CD4-positive, alpha-beta T cell treated with Interleukin-21 for 1 hour (primary cell): ENCODE measurements around the gene TNFRSF14.

Source experiments
- DNase-seq: peaks from one replicate; pipeline ENCODE4 v3.0.0-alpha.2; 2020

Gene TNFRSF14

GRCh38 chr1:2589431-2590232 lies 33.5 kb downstream of the TNFRSF14 start:
- no peak for DNase-seq

DNA sequence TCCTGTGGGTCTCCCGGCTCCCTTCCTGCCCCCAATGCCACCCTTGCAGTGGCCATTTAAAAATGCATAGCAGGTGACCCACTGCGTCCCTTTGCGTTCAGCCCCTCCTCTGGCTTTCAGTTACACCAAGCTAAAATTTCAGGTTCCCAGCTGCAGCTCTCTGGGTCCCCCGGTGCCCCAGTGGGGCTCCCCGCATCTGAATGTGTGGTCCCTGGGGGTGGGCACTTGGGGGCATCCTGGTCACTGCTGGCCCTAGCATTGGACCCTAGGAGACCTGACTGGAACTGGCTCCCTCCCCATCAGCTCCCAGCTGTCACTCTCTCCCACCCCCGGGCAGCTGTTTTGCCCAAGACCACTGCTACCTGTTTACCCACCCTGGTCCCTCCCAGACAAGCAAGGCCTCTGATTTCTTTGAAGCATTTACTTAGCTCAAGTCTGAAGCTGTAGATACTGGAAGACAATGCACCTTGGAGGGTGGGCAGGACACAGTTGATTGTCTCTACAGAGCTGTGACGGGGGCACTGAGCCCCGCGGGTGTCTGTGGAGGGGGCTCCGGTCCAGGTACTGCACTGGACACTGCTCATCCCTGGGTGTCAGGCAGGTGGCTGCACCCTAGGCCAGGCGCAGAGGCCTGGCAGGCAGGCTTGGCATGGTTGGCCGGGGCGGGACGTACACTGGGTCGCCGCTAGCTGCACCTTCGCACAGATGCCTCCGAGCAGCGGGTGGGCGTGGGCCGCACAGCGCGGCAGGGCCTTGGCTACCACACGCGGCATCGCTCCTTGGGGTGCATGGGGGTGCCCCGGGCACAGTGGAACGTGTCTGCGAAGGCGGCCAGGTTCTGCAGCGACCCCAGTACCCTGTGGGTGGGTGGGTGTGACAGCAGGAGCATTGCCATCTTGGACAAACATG lies 34.3 kb downstream of the TNFRSF14 start:
- no peak for DNase-seq

DNA sequence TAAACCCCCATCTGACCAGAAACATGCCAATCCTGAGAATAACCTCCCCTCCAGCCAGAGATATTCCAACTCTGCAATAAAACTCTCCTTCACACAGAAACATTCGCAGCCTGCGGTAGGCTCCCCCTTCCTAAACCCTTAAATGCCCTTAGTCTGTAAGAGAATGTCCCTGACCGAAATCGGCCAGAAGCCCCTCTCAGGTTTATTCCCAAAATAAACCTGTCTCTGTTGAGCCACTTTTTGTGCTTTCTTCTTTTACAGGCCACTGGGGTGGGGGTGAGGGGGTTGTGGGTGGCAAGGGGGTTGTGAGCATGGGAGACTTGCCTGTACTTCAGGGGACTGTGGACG lies 35.0 kb downstream of the TNFRSF14 start:
- no peak for DNase-seq

DNA sequence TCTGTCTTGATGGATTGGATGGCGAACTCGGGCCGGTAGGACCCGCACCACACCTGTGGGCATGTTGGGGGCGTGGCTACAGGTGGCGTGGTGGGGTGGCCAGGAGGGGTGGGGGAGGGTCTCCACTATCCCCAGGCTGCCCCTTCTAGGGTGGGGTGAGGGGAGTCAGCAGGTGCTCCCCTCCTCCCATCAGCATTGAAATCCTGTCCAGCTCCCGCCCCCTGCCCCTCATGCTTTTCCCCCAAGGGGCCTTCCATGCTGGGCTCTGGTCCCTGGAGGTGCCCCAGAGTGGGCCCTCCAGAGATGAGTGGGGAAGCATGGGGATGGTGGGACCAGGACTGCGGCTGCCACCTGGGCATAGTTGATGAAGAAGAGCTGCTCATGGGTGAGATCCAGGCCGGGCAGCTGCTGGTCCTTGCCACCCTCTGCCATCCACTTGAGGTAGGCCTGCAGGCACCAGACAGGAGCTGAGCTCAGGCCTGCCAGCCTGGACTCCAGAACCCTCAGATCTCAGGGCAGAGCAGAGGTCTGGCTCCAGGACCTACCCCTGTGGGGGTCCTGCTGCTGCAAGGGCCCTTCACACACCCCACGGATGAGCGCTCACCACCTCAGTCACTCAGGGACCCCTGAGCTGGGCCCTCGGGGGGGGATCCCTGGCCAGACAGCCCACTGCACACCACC lies 35.5 kb downstream of the TNFRSF14 start:
- no peak for DNase-seq

GRCh38 chr1:2592672-2593071 lies 36.5 kb downstream of the TNFRSF14 start:
- DNase-seq = no peak

- DNase-seq = no peak
Measured at GRCh38 chr1:2593251-2593878, 37.2 kb downstream of the TNFRSF14 start.

DNA sequence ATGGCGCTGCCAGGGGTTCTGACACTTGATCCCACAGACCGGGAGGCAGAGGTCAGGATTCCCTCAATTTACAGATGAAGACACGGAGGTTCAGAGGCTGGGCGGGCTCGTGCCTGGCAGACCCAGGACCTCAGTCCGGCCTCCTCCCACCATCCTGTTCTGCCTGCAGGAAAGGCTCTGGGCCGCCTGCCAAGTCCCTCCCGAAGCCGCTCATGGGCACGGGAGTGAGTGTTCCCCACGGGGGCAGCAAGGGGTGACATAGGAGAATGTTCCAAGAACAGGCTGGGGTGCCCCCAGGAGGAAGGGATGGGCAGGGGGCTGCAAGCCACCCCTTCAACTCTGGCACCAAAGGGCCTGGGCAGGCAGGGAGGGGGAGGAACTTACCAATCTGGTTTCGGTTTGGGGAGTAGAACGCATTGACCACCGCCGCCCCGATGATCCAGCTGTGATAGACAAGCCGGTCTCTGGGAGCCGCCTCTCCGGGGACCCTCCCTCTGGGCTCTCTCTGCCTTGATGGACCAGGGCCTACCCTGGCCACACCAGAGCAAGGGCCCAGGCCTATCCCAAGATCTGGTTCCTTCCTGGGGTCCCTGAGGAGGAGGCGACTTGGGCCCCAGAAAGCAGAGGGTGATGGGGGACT lies 38.0 kb downstream of the TNFRSF14 start:
- DNase-seq = no peak

DNA sequence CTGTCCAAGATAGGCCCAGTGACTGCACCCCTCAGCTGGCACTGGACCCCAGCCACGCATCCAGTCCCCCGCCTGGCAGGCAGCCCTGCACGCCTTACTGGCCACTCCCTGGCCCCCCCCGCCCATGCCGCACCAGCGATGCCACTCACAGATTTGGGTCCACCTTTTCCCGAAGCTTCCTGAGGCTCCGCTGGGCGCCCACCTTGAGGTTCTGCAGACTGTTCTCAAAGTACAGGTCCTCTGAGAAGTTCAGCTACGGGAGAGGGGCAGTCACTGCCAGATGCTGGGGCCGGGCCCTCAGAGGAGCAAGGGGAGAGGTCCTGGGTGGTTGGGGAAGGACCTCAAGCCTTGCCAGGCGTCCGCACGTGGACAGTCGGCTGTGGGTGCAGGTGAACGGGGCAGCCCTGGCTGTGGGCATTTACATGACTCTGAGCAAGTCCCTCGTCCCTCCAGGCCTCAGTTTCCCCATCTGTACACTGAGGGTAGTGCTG lies 38.5 kb downstream of the TNFRSF14 start:
- DNase-seq = no peak

DNA sequence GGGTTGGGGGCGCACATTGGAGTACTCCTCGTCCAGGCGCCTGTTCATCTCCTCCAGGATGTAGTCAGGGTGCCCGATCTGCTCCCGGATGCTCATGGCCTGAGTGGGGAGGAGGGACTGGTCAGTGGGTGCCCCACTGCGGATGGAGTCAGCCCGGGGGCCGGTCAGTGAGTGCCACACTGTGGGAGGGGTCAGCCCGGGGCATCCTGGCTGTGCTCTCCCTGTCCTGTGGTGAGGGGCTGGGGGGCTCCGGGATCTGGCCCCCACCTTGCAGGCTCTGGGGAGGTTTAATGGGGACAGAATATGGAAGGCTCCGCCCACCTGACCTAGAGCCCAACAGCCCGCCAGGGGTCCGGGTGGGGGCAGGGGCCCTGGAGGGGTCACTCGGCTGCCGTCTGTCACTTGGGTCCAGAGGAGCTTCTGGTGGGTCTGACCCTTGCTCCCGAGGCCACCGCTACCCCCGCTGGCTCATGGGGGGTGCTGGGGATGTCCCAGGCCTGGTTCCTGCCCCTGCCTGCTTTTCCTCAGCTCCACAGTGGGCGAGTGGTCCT lies 39.2 kb downstream of the TNFRSF14 start:
- DNase-seq = no peak

DNA sequence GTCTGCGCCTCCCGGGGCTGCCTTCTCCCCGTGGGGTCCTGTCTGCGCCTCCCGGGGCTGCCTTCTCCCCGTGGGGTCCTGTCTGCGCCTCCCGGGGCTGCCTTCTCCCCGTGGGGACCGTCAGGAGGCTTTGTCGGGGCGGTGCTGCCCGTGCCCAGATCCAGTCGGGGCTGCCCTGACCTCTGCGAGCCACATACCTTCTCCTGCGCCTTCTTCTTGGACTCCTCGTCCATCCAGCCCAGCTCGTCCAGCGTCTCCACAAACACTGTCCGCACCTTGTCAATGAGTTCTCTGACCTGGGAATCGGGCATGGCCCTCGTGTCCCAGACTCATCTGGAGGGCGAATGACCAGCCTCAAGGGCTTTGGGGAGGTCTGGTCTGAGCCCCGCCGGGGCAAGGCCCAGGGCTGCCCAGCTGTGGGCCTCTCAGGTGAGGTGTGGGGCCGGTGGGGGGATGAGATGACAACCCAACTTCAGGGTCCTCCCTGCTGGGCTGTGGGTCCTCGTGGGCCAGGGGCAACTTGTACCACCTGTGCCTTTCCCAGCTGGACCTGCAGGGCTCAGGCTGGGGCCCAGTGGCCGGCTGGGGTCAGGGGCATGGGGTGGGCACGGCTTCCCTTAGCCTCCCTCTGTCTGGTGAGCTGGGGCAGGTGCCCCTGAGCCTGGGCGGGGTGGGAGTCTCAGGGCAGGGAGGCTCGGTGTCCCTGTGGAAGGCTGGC lies 39.8 kb downstream of the TNFRSF14 start:
- DNase-seq = no peak

DNA sequence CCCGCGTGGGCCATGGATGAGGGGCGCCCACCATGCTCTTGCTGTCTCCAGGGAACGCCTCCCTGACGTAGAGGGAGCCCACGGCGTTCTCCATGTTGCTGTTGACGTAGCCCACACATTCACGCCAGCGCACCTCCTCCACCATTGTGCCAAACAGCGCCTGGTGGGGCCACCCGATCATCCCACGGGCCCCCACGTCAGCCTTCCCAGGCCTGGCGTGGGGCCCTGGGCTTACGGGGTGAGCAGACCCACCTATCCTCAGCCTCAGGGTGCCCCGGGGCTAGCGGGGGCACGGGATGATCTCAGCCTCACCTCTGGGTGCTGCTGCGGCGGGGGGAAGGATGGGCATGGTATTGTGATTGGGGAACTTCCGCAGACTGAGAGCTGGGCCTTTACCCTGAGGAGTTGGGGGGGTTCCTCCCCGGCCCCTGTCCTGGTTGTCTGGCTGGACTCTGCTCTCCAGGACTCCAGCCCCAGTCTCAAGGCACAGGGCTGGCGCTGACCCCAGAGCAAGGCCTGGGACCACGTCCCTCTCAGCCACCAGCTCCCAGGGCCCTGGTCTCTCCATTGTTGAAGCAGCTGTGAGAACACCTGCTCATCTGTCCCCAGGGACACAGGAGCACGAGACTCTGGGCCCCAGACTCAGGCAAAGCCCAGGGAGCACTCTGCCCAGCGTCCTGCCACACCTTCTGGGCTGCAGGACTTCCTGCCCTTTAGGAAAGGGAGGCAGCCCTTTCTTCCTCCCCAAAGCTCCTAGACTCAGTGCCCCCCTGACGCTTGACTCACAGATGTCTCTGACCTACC lies 40.6 kb downstream of the TNFRSF14 start:
- no peak for DNase-seq

DNA sequence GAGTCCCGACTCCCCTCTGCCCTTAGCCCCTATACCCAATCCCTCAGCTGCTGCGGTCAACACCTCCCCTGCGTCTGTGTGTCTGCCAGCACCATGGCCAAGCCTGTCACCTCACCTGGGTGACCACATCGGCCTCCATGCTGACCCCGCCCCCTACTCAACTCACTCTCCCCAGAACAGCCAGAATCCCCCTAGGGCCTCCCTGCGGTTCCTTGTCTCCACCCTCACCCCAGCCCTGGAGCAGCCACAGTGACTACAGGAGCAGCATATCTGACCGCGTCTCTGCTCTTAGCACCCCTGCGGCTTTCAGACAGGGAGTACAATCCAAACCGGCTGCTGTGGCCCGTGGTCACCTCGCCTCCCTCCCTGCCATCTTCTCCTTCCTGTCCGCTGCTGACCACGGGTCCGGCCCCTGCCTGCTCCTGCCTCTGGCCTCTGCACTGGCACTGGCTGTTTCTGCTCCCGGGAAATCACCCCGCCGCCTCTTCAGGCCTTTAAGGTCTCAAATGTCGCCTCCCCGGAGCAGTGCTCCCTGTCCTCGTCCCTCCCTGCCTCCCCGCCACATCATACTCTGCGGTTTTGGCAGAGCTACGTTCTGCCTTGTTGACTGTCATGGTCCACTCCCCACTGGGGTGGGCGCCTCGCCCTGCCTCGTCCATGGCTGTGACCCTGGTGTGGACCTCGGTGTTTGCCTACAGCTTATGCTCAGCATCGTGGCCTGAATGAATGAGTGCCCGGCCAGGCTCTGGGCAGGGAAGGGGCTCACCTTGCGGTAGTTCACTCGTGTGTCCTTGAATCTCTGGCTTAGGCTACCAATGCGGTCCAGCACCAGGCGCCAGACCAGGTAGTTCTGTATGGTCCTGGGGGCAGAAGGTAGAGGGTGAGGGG lies 41.5 kb downstream of the TNFRSF14 start:
- no peak for DNase-seq

DNA sequence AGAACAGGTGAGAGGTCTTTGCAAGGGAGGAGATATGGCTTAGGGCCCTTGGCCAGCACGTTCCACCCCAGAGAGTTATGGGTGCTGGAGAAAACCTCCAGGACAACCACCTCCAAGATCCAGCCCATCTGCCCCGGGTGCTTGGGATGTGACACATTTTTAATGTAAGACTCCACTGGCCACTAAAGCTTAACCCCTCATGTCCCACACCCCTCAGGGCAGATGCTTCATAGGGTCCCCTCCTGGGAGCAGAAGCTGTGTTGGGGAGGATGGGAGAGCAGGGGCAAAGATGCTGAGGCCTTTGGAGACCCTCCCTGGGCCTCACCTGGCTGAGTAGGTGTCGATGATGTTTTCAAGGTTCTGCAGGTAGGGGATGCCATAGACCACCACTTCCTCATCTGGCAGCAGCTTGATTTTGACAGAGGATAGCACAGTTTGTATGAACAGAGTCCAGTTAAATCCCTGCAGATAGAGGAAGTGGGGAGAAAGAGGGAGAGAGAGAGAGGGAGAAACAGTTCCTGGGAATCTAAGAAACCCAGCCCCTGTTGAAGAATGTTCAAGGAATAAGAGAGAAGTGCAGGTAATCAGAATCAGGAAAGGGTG lies 42.3 kb downstream of the TNFRSF14 start:
- DNase-seq = no peak

DNA sequence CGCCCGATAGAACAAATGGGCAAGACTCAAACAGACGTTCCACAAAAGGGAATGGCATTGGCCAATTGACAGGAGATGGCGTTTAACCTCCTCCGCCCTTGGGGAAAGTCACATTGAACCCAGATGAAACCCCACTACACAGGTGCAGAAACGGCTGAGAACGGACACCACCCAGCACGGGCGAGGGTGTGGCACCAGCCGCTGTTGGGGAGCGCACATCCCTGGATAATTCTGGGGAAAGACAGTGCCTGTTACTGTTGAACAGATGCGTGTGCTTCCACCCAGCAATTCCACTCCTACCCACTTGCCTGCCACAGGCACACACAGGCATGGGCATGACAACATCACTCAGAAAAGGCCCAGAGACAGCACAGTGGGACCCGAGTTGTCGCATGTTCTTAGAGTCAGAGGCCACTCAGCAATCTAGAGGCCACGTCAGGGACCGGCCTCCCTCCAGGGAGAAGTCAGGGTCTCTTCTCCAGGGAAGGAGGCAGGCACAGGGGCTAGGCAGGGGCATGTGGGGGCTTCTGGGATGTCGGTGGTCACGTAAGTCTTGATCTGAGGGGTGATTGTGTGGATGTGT lies 45.6 kb downstream of the TNFRSF14 start:
- no peak for DNase-seq

DNA sequence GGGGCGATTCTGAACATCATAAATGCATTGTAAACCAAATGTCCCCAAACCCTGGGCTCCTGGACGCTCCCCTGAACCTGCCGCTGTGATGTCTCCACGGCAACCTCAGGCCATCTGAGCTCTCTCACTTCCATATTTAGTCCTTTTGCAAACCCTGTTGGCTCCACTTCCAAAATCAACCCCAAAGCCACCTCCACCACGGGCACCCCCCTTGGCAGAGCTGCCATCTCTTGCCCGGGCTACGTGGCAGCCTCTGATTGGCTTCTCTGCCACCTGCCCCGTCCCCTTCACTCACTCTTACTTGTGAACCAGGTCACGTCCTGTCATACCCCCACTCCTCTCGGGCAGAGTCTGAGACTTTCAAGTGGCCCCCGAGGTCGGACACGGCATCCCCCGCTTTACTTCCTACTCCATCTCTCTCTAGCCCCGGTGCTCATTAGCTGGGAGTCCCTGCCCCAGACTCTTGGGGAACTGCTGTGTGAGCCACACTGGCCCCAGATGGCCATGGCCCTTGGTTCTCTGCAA lies 46.2 kb downstream of the TNFRSF14 start:
- no peak for DNase-seq

DNA sequence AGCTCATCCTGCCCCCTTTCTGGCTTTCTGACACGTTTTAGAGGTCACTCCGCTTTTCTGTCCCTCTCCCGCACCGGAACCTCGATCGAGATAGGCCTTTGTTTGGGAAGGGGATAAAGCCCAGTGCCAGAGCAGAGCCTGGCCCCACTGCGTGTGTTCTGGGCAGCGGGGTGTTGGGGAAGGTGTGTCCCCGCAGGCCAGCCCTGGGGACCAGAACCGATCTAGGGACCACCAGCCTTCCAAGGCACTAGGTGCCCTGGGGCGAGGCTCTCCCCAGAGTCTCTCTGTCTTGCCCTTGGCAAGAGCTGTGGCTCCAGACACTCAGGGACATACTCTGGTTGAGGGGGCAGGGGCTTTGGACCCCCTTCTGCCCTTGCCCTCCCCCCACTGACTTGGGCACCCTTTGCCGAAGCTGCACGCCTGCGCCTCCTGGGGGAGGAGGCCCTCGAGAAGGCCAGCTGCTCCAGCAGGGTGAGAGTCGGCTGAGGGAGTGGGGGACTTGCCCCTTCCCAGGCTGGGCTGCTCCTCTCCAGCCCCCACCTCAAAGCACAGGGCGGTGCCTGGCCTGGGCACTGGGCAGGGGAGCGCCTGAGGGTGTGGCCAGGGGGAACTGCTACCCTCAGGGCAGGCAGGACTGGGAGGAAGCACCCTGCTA lies 46.8 kb downstream of the TNFRSF14 start:
- DNase-seq = no peak

DNA sequence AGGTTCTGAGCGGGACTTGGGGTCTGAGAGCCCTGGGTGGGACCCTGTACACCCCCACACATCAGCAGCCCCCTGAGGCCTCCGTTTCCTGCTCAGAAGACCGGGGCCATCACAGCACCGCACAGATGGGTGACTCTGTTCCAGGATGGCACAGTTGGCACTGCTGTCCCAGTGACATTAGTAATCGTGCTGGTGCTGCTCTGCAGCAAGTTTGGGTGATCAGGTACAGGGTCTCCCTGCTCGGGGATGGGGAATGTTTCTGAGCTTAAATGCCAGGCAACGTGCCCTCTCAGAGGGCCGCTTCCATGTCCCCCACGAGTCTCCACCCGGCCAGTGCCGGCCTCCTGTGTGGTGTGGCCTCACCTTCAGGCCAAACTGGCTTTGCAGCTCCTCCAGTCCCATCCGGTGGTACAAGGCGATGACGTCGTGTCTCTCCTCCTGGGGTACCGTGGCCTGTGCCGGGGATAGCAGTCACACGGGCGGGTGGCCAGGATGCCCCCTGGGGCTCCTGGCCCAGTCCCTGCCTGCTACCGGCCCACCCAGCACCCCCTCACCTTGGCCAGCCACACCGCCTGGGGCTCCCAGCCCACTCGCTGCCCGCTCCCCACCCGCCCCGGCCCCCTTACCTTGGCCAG lies 47.5 kb downstream of the TNFRSF14 start:
- no peak for DNase-seq
